ENCODE data around the gene PRLR. TPM values are rescaled to one million over a fixed set of nuclear protein-coding genes. Genes with fewer than 3 reads are reported as not detected.

The PRLR gene
- total and polyA plus RNA-seq, 2 of the 8 experiments (the other 6 are each of a cell fraction or from before 2014, with no cell fraction given): 0.53 to 2.5 TPM

- TF ChIP-seq ATF3 (IDR thresholded peaks at IDR 0.05; ENCODE audit: insufficient read depth, low read depth, low read length) (no peak), POLR2A (IDR thresholded peaks at IDR 0.05; ENCODE audit: control extremely low read depth in 1 of 2, low read depth in 2 of 2, low read length in 2 of 2) (no peak), SP2 (IDR thresholded peaks at IDR 0.05; ENCODE audit: low read length) (no peak), RAD21 (IDR thresholded peaks at IDR 0.05 in 1 of 2, conservative IDR thresholded peaks at IDR 0.05 in 1 of 2; ENCODE audit: low read depth in 2 of 2, low read length in 2 of 2) (no peak), PHF8 (conservative IDR thresholded peaks at IDR 0.05; ENCODE audit: low read depth, low read length) (no peak)
Observed at GRCh38 chr5:35149041-35149440, 81.2 kb downstream of the PRLR start (continued).
